Measurements from ENCODE around the gene P3H1.

P3H1 gene

GRCh38 chr1:42773420-42773819 is 6.6 kb upstream of the P3H1 start:
- Histone ChIP-seq H4K20me1 (ENCODE audit: insufficient read depth) (no peaks in the 10 kb centered on the region), H3K9ac (no peak overlapping the region), H3K27me3 (ENCODE audit: insufficient read depth, low read depth) (no peaks in the 10 kb centered on the region), H3K4me2 (no peak overlapping the region), H3K4me1 (ENCODE audit: low read depth, poor library complexity, severe bottlenecking) (peaks cover 3% of the 10 kb centered on the region), H3K27ac (no peak overlapping the region), H2AFZ (ENCODE audit: low read depth) (no peak overlapping the region), H3K36me3 (ENCODE audit: insufficient read depth) (no peaks in the 10 kb centered on the region; the same call in 1 of the 2 replicates), H3K79me2 (ENCODE audit: insufficient read depth, low read depth) (peaks cover 27% of the 10 kb centered on the region; the same call in 1 of the 2 replicates), H3K4me3 (IDR thresholded peaks at IDR 0.05; ENCODE audit: insufficient read depth, low read depth, low read length) (no peak overlapping the region)
- TF ChIP-seq CTCF (conservative IDR thresholded peaks at IDR 0.05; ENCODE audit: low read depth, low read length), result no peak

GRCh38 chr1:42769811-42770210 is 3.0 kb upstream of the P3H1 start:
- peaks cover 19% of the 10 kb centered on the region for H3K4me1 ChIP-seq (ENCODE audit: low read depth, poor library complexity, severe bottlenecking)
- H3K27ac ChIP-seq, result no peak overlapping the region
- H3K79me2 ChIP-seq (ENCODE audit: insufficient read depth, low read depth), result peaks cover 49% of the 10 kb centered on the region; the same call in 1 of the 2 replicates
- no peaks in the 10 kb centered on the region for H3K27me3 ChIP-seq (ENCODE audit: insufficient read depth, low read depth)
- no peak overlapping the region for H2AFZ ChIP-seq (ENCODE audit: low read depth)
- H3K4me2 ChIP-seq, result no peak overlapping the region
- H3K4me3 ChIP-seq (IDR thresholded peaks at IDR 0.05; ENCODE audit: insufficient read depth, low read depth, low read length), result no peak overlapping the region
- TF ChIP-seq CTCF (conservative IDR thresholded peaks at IDR 0.05; ENCODE audit: low read depth, low read length), result no peak
- H3K36me3 ChIP-seq (ENCODE audit: insufficient read depth), result no peaks in the 10 kb centered on the region
- no peak overlapping the region for H3K9ac ChIP-seq
- H4K20me1 ChIP-seq (ENCODE audit: insufficient read depth), result no peaks in the 10 kb centered on the region

- no peak overlapping the region for H2AFZ ChIP-seq (ENCODE audit: low read depth)
- H3K79me2 ChIP-seq (ENCODE audit: insufficient read depth, low read depth), result peaks cover 49% of the 10 kb centered on the region; the same call in 1 of the 2 replicates
- H3K9ac ChIP-seq, result peak overlapping the region; percentile 85; the same call in 1 of the 2 replicates
- H3K27ac ChIP-seq, result no peak overlapping the region; the same call in 1 of the 2 replicates
- H3K36me3 ChIP-seq (ENCODE audit: insufficient read depth), result no peaks in the 10 kb centered on the region
- no peaks in the 10 kb centered on the region for H3K27me3 ChIP-seq (ENCODE audit: insufficient read depth, low read depth)
- peak overlapping the region; percentile 40 for H3K4me3 ChIP-seq (IDR thresholded peaks at IDR 0.05; ENCODE audit: insufficient read depth, low read depth, low read length)
- peaks cover 21% of the 10 kb centered on the region for H3K4me1 ChIP-seq (ENCODE audit: low read depth, poor library complexity, severe bottlenecking)
- H3K4me2 ChIP-seq, result peak overlapping the region; percentile 97
- TF ChIP-seq CTCF (conservative IDR thresholded peaks at IDR 0.05; ENCODE audit: low read depth, low read length), result no peak
- H4K20me1 ChIP-seq (ENCODE audit: insufficient read depth), result no peaks in the 10 kb centered on the region
Observed at GRCh38 chr1:42768172-42768571, 1.3 kb upstream of the P3H1 start.

GRCh38 chr1:42767510-42768000 is 727 bp upstream of the P3H1 start:
- Histone ChIP-seq H3K9ac (peak overlapping the region; percentile 85), H4K20me1 (ENCODE audit: insufficient read depth) (no peaks in the 10 kb centered on the region), H3K79me2 (ENCODE audit: insufficient read depth, low read depth) (peaks cover 49% of the 10 kb centered on the region; the same call in 1 of the 2 replicates), H3K27ac (peak overlapping the region; percentile 51), H2AFZ (ENCODE audit: low read depth) (peak overlapping the region; percentile 83; the same call in 1 of the 2 replicates), H3K27me3 (ENCODE audit: insufficient read depth, low read depth) (no peaks in the 10 kb centered on the region), H3K4me1 (ENCODE audit: low read depth, poor library complexity, severe bottlenecking) (peaks cover 21% of the 10 kb centered on the region), H3K4me3 (IDR thresholded peaks at IDR 0.05; ENCODE audit: insufficient read depth, low read depth, low read length) (peak overlapping the region; percentile 84), H3K36me3 (ENCODE audit: insufficient read depth) (no peaks in the 10 kb centered on the region), H3K4me2 (peak overlapping the region; percentile 97)
- TF ChIP-seq CTCF (conservative IDR thresholded peaks at IDR 0.05; ENCODE audit: low read depth, low read length), result no peak

All from KMS-11 (cell line).